ENCODE measurements around the gene CLNK. TPM values are rescaled to one million over a fixed set of nuclear protein-coding genes. Genes with fewer than 3 reads are reported as not detected.

The CLNK gene
- total RNA-seq, 1 experiment from 2014 or later, result not detected

- WGBS (ENCODE audit: extremely low coverage, insufficient read length, low lambda C conversion rate), result no CpG with 5 or more reads among the region's 2 CpGs
- H3K4me3 Mint-ChIP-seq, result no peak overlapping the region
- H3K27me3 Mint-ChIP-seq (ENCODE audit: low read depth), result no peaks in the 10 kb centered on the region
- H3K4me1 Mint-ChIP-seq, result peaks cover 17% of the 10 kb centered on the region in 2 experiments
- no peak overlapping the region for H2BK20ac ChIP-seq (ENCODE audit: low read depth, low read length, poor library complexity, severe bottlenecking)
- H3K36me3 Mint-ChIP-seq (ENCODE audit: insufficient read depth in 1 of 3, low read depth in 3 of 3), result no peaks in the 10 kb centered on the region
- H3K27ac Mint-ChIP-seq, result no peak overlapping the region
- no peaks in the 10 kb centered on the region for H3K9me3 Mint-ChIP-seq
- H3K23me2 ChIP-seq (ENCODE audit: insufficient read length, low read depth, low read length, poor library complexity, severe bottlenecking), result no peaks in the 10 kb centered on the region
- H3K27ac ChIP-seq (ENCODE audit: insufficient read length, low read depth, low read length), result no peak overlapping the region
- H3K14ac ChIP-seq (ENCODE audit: insufficient read depth, low read length), result no peak overlapping the region
- H3K9me3 ChIP-seq (ENCODE audit: control insufficient read depth, low read depth, low read length), result no peaks in the 10 kb centered on the region
- no peak overlapping the region for H3T11ph ChIP-seq (ENCODE audit: low read length)
- no peak overlapping the region for H3K4me2 ChIP-seq (ENCODE audit: insufficient read depth, insufficient read length, low read length)
- H3K23ac ChIP-seq (ENCODE audit: insufficient read length, low read depth, low read length), result no peak overlapping the region
- no peaks in the 10 kb centered on the region for H3K27me3 ChIP-seq (ENCODE audit: insufficient read depth, low read length)
- no peaks in the 10 kb centered on the region for H4K20me1 ChIP-seq (ENCODE audit: control insufficient read depth, insufficient read depth, insufficient read length)
- no peak overlapping the region for H2AK5ac ChIP-seq (ENCODE audit: insufficient read length, low read length)
- no peak overlapping the region for H2BK15ac ChIP-seq (ENCODE audit: low read depth, low read length)
- H2BK120ac ChIP-seq (ENCODE audit: low read depth, low read length, poor library complexity, severe bottlenecking), result no peak overlapping the region
- no peak overlapping the region for H2BK12ac ChIP-seq (ENCODE audit: insufficient read length, low read depth, low read length)
- no peak overlapping the region for H3K18ac ChIP-seq (ENCODE audit: insufficient read length, low read depth, low read length)
- no peak overlapping the region for H2AFZ ChIP-seq (ENCODE audit: low read length)
- no peak overlapping the region for H4K91ac ChIP-seq (ENCODE audit: insufficient read length, low read depth, low read length)
- TF ChIP-seq, protein P1, sequence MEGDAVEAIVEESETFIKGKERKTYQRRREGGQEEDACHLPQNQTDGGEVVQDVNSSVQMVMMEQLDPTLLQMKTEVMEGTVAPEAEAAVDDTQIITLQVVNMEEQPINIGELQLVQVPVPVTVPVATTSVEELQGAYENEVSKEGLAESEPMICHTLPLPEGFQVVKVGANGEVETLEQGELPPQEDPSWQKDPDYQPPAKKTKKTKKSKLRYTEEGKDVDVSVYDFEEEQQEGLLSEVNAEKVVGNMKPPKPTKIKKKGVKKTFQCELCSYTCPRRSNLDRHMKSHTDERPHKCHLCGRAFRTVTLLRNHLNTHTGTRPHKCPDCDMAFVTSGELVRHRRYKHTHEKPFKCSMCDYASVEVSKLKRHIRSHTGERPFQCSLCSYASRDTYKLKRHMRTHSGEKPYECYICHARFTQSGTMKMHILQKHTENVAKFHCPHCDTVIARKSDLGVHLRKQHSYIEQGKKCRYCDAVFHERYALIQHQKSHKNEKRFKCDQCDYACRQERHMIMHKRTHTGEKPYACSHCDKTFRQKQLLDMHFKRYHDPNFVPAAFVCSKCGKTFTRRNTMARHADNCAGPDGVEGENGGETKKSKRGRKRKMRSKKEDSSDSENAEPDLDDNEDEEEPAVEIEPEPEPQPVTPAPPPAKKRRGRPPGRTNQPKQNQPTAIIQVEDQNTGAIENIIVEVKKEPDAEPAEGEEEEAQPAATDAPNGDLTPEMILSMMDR (conservative IDR thresholded peaks at IDR 0.05), result no peak
- no peak overlapping the region for H4K8ac ChIP-seq (replicated peaks; ENCODE audit: insufficient read length, low read depth, low read length)
- H2BK5ac ChIP-seq (ENCODE audit: insufficient read length, low read length), result no peak overlapping the region
- no peak for DNase-seq
- no peaks in the 10 kb centered on the region for H3K4me1 ChIP-seq (ENCODE audit: insufficient read depth, low read length)
- no peak overlapping the region for H3K4ac ChIP-seq (ENCODE audit: low read depth, low read length)
- H4K5ac ChIP-seq (ENCODE audit: insufficient read length, low read depth, low read length), result no peak overlapping the region
- H3K9ac ChIP-seq (ENCODE audit: extremely low read depth, insufficient read length, low read length), result no peak overlapping the region
- no peak overlapping the region for H3K56ac ChIP-seq (ENCODE audit: insufficient read length, low read depth, low read length)
- no peaks in the 10 kb centered on the region for H3K79me1 ChIP-seq (ENCODE audit: insufficient read depth, low read depth, low read length, poor library complexity, severe bottlenecking)
- H3K79me2 ChIP-seq (ENCODE audit: insufficient read depth, low read length), result no peaks in the 10 kb centered on the region
Observed at GRCh38 chr4:10529291-10530136, 155.1 kb downstream of the CLNK start.

Data from H9 (cell line).